Stimulated activated naive CD4-positive, alpha-beta T cell treated with Interleukin-2 at 50 U/mL for 16 hours (primary cell): ENCODE results near the gene PDE1C.
"Not testable (repeated sequence)": the region's sequence is repeated elsewhere in the genome, so short reads cannot be mapped to it uniquely, and the experiment has no call there.

Experiments used
- DNase-seq: peaks from one replicate; lab custom pipeline; 2025; lab: John Stamatoyannopoulos, UW

PDE1C gene

GRCh38 chr7:31850066-31850465 is 220.1 kb downstream of the PDE1C start:
- no peak for DNase-seq

- no peak for DNase-seq
Measured at GRCh38 chr7:31835471-31835870, 234.7 kb downstream of the PDE1C start.

GRCh38 chr7:31833625-31834024 is 236.6 kb downstream of the PDE1C start:
- DNase-seq = not testable (repeated sequence)

DNA sequence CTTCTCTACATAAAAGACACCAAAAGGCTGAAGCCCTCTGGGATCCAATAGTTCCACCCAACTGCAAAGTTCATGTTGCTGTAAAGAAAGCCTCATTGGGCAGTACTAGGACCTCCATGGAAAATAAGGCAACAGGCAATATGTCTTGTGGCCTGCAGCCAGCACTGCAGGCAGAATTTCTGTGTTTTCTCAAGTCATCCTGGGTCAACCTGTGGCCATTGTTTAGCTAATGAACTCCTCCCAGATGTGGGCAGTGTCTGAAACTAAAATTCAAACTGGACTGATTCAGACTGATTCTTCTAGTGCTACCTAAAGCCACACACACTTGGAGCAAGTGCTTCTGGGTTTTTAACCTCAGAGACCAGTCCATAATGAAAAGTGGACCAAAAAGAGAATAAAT is 241.7 kb downstream of the PDE1C start:
- no peak for DNase-seq

GRCh38 chr7:31825576-31825975 is 244.6 kb downstream of the PDE1C start:
- no peak for DNase-seq

DNA sequence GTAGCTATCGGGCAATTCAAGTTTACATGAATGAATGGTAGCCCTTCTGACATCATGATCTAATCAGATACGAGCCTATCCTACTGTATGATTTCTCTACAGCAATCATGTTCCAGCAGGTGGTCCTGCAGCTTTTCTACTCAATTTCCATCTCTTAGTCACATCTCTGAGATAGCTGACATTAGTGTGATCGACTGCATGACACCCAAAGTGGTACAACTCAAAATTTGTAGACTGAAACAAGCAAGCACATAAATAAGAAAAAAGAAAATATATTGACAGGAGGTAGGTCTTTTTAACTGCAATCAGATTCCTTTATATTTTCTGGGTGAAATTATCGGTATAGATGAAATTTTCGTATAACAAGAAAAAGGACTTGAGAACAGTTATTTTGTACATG is 251.2 kb downstream of the PDE1C start:
- DNase-seq = no peak

GRCh38 chr7:31816810-31817209 is 253.4 kb downstream of the PDE1C start:
- no peak for DNase-seq

DNA sequence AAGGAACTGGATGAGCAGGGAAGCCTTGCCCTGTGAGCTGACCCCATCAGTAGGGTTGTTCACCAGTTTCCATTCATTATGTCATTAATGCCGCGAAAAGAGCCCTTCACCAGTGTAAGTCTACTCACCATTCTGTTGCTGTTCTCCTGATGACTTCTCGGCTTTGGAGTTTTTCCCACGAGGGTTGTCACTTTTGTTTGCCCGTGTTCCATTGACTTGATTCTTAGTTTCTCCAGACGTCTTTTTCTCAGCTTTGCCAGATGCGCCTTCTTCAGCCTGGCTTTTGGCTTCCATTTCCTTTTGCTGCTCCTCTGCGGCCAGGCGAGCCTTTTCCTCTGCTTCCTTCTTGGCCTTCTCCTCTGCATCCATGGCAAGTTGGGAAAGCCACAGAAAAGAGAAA is 254.4 kb downstream of the PDE1C start:
- DNase-seq = no peak

DNA sequence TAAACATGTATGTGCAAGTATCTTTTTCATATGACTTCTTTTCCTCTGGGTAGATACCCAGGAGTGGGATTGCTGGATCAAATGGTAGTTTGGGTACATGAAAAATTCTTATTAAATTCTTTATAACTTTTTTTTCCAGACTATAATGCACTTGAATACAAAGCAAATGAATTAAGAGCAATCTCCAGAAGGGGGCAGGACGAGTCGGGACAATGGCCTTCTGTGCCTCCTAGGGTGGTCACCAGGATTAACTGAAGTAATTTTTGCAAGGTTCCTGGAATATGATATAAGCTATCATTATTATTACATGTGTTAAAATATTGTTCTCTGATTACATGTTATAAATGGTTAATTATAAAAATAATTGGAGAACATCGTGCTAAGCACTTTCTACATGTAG is 256.0 kb downstream of the PDE1C start:
- DNase-seq = no peak

GRCh38 chr7:31811650-31812461 is 258.4 kb downstream of the PDE1C start:
- DNase-seq = no peak

DNA sequence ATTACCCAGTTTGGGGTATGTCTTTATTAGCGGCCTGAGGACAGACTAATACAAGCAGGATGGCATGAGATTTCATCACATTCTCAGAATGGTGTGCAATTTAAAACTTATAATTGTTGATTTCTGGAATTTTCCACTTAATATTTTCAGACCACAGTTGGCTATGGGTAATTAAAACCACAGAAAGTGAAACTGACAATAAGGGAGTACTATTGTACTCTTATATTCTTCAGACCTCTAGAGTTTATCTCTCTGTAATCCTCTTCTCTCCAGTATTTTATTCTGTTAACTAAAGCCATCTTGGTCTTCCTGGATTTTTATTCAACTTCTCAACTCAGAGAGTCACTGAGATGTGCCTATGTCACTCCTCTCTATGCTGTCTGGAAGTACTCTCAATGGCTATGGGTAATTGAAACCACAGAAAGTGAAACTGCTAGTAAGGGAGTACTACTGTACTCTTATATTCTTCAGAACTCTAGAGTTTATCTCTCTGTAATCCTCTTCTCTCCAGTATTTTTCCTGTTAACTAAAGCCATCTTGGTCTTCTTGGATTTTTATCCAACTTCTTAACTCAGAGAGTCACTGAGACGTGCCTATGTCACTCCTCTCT is 264.9 kb downstream of the PDE1C start:
- DNase-seq = no peak

DNA sequence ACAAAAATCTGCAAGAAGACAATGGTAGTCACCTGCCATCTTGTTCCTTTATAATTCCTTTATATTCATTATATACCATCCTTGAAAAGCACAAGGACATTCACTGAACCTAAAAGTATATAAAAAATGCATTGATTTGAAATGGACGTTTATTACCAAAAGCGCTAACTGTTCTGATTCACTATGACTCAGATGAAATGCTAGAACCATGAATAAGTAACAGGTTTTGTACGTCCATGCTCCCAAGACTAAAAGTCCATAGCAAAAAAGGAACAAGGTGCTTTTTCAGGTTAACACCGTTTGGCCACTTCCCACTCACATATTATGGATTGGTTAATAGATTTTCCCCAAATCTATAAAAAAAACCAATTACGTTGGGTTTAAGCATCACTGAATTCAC is 273.8 kb downstream of the PDE1C start:
- no peak for DNase-seq

GRCh38 chr7:31794851-31795344 is 275.3 kb downstream of the PDE1C start:
- no peak for DNase-seq

DNA sequence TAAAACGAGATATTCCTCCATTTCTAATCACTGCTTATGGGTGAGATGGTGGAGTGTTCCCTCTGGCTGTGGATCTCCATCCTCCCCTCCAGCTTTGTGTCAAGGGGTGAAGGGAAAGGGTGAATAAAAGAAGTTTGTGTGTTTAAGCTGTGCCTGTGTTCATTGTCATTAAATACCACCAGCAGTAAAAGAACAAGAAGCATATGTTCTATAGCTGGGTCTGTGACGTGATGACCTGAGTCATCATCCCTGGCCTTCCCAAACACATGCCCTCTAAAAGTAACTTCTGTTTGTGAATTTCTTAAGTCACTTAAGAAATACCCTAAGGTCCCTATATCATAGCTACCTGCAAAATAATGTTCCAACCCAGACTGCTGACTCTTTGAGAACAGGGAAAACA is 278.3 kb downstream of the PDE1C start:
- no peak for DNase-seq

- DNase-seq = no peak
Measured at GRCh38 chr7:31788883-31789680, 281.1 kb downstream of the PDE1C start.

- DNase-seq = no peak
Measured at GRCh38 chr7:31788445-31788844, 281.8 kb downstream of the PDE1C start.

DNA sequence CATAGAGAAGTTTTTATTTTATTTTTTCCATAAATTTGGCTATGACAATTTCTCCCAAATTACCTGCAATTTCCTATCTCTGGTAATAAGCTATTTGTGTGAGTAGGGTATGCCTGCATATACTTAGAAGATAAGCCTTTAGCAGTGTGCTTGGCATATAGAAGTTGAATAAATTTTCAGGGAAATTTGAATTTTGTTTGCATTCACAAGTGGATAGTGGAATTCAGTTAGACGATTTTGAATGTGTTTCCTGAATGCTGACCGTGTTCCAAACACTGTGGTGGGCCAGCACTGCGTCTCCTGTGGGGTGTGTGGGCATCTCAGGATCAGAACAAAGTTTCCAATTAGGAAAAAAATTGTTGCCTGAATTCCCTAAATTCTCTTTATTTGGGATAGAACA is 283.9 kb downstream of the PDE1C start:
- no peak for DNase-seq

- DNase-seq = no peak
Measured at GRCh38 chr7:31785101-31785500, 285.1 kb downstream of the PDE1C start.

- no peak for DNase-seq
Measured at GRCh38 chr7:31783221-31783620, 287.0 kb downstream of the PDE1C start.

DNA sequence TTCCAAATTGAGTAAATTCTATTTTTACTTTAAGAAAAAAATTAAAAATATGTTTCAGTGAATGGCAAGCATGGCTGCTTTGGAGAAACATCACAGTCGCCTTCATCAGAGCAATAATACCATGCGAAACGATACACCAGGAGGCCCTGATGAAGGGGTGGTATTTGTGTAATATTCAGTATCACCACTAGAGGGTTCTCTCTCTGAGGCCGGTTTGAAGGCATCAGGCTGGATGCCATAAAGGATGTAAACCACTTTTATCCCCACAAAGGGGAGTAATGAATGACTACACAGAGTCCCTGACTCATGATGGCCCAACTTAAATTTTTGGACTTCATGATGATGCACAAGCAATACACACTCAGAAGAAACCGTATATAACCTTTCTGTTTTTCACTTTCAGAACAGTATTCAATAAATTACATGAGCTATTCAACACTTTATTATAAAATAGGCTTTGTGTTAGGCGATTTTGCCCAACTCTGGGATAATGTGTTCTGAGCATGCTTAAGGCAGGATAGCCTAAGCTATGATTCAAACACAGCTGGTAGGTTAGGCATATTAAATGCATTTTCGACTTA is 287.7 kb downstream of the PDE1C start:
- DNase-seq = no peak

DNA sequence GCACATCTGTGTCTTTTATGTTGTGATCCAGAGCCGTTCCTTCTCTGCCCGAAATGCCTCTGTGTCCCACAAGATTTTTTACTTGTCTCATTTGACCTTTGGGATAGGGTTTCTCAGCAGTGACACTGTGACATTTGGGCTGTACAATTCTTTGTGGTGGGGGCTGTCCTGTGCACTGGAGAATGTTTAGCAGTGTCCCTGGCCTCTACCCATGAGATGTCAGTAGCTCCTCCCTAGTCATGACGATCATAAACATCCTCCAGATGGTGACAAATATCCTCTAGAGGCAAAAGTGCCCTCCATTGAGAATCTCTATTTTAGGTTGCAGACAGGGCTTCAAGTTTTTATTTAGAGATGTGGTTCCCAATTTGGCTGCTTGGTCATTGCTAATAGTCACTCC is 291.9 kb downstream of the PDE1C start:
- no peak for DNase-seq

DNA sequence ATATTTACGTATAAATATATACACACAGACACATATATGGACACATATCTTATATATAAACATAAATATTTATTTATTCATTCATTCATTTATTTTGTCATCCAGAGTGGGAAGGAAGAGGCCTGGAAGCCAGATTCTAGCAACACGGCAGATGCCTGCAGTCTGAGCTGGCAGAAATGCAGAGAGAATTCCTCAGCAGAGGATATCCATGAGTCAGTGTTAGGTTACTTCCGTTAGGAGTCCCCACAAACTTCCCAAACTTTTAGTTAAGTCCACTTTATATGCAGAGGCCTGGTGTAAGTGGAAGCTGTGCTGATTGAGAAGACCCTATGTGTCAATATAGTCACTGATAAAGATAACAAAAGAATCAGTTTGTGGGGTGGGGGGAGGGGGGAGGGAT is 293.6 kb downstream of the PDE1C start:
- DNase-seq = no peak
